CD4-positive, alpha-beta T cell (primary cell): ENCODE data around the gene B4GALT6. TPM values are rescaled to one million over a fixed set of nuclear protein-coding genes. Genes with fewer than 3 reads are reported as not detected.
A peak's percentile ranks its signal among the peaks of the same experiment; 100 is the strongest.

Experiments
- ATAC-seq: fragments of 200-7000 bp; cut with Tn5 transposase; one replicate; pipeline ENCODE4 v1.10.0; 2022; ENCODE audit warnings: mild to moderate bottlenecking; ENCODE audit not compliant: poor library complexity
- CTCF ChIA-PET: fragments of 350-600 bp; sonication (Branson Sonifier 250); formaldehyde crosslinking; loops from one replicate; lab custom pipeline; 2021; ENCODE audit warnings: antibody characterized with exemption, inconsistent platforms; lab: Charles Lee
- POLR2A ChIA-PET: fragments of 350-600 bp; sonication (Branson Sonifier 250); formaldehyde crosslinking; loops from one replicate; lab custom pipeline; 2021; ENCODE audit warnings: antibody characterized with exemption, inconsistent platforms; lab: Charles Lee
- DNase-seq, 14 experiments: peaks; one replicate each; pipeline ENCODE4 v3.0.0-alpha.2; 2013 to 2020; ENCODE audit warnings: mixed read lengths in 2 of 14
- H3K27ac ChIP-seq, 2 donors: one replicate each; pipeline versions ENCODE4 v1.5.1 to v1.7.0; 2013; ENCODE audit warnings: low read length in 2 of 2, low read depth in 1 of 2, mild to moderate bottlenecking in 1 of 2
- H3K27me3 ChIP-seq, 2 experiments: 1 replicate in 1 of 2; 2 replicates in 1 of 2; pipeline versions ENCODE4 v1.6.1 to v1.7.0; 2013; ENCODE audit warnings: low read length in 2 of 2, control low read depth in 1 of 2, mild to moderate bottlenecking in 1 of 2, moderate library complexity in 1 of 2; ENCODE audit not compliant: insufficient read depth in 2 of 2, control insufficient read depth in 1 of 2
- H3K36me3 ChIP-seq: one replicate; pipeline ENCODE4 v1.6.1; 2013; ENCODE audit warnings: low read length, control low read depth; ENCODE audit not compliant: insufficient read depth
- H3K4me1 ChIP-seq: one replicate; pipeline ENCODE4 v1.6.1; 2013; ENCODE audit warnings: low read length, control low read depth; ENCODE audit not compliant: insufficient read depth
- H3K4me3 ChIP-seq: one replicate; pipeline ENCODE4 v1.5.1; 2013; ENCODE audit warnings: mild to moderate bottlenecking, low read length, moderate library complexity
- H3K9me3 ChIP-seq, 2 experiments: 1 replicate in 1 of 2; 2 replicates in 1 of 2; pipeline versions ENCODE4 v1.6.1 to v1.7.0; 2013; ENCODE audit warnings: low read length in 2 of 2, mild to moderate bottlenecking in 2 of 2, control low read depth in 1 of 2, moderate library complexity in 1 of 2; ENCODE audit not compliant: control insufficient read depth in 1 of 2, insufficient read depth in 1 of 2
- H3K27ac Mint-ChIP-seq: one replicate; pipeline ENCODE4 v1.8.0; 2020; ENCODE audit warnings: mixed read lengths
- H3K27me3 Mint-ChIP-seq: one replicate; pipeline ENCODE4 v1.8.0; 2021; ENCODE audit warnings: mixed read lengths
- H3K36me3 Mint-ChIP-seq: one replicate; pipeline ENCODE4 v1.8.0; 2021; ENCODE audit warnings: low read depth, mixed read lengths
- H3K4me1 Mint-ChIP-seq: one replicate; pipeline ENCODE4 v1.8.0; 2021; ENCODE audit warnings: low read depth, mixed read lengths
- H3K4me3 Mint-ChIP-seq: one replicate; pipeline ENCODE4 v1.8.0; 2020; ENCODE audit warnings: mild to moderate bottlenecking, mixed read lengths
- H3K9me3 Mint-ChIP-seq: one replicate; pipeline ENCODE4 v1.8.0; 2020; ENCODE audit warnings: mixed read lengths
- CTCF ChIP-seq: fragments of 200-600 bp; IDR thresholded peaks from one replicate; pipeline ENCODE4 v1.8.0; 2022; ENCODE audit warnings: antibody characterized with exemption, mild to moderate bottlenecking
- intact Hi-C, 2 experiments: fragments of 100-400 bp; cut with DNase I in 1 of 2; cut with micrococcal nuclease in 1 of 2; formaldehyde crosslinking; loops; one replicate each; pipeline versions ENCODE4 v1.15.1 to v1.9.0; 2023 to 2025; cut with DNase I, micrococcal nuclease
- total RNA-seq, 174 experiments: library from RNA in 2 of 174; stranded (reverse) in 2 of 174; gene quantifications; one replicate each; pipeline ENCODE4 v1.2.3 and lab custom pipeline; 2021 to 2026

The B4GALT6 gene
- total RNA-seq, 2 experiments from 2014 or later, result 0.75 TPM; not detected in 1

GRCh38 chr18:31648966-31649429 lies 35.4 kb downstream of the B4GALT6 start:
- intact Hi-C loops, result no loop called here
- Histone ChIP-seq H3K9me3 (no peaks in the 10 kb centered on the region), H3K4me1 (no peaks in the 10 kb centered on the region), H3K27me3 (peaks cover 0 to 8% of the 10 kb centered on the region in 2 experiments), H3K36me3 (no peaks in the 10 kb centered on the region), H3K27ac (no peak overlapping the region), H3K4me3 (no peak overlapping the region)
- Mint-ChIP-seq H3K27me3 (peaks cover 44% of the 10 kb centered on the region), H3K27ac (no peak overlapping the region), H3K9me3 (no peaks in the 10 kb centered on the region), H3K4me3 (no peak overlapping the region), H3K36me3 (no peaks in the 10 kb centered on the region), H3K4me1 (peaks cover 10% of the 10 kb centered on the region)
- CTCF ChIA-PET, result no interaction called here
- no peak for TF ChIP-seq CTCF
- DNase-seq (peak in 2 of 14 experiments; percentile 15 to 31), ATAC-seq (no peak)
- POLR2A ChIA-PET, result no interaction called here

GRCh38 chr18:31648458-31648857 lies 35.9 kb downstream of the B4GALT6 start:
- no peak overlapping the region for H3K4me3 Mint-ChIP-seq
- no peak for TF ChIP-seq CTCF
- H3K4me3 ChIP-seq, result no peak overlapping the region
- ATAC-seq, result no peak
- H3K27ac ChIP-seq, result no peak overlapping the region
- no peak for DNase-seq
- no peaks in the 10 kb centered on the region for H3K9me3 Mint-ChIP-seq
- no peaks in the 10 kb centered on the region for H3K36me3 ChIP-seq
- CTCF ChIA-PET, result no interaction called here
- intact Hi-C loops, result no loop called here
- H3K36me3 Mint-ChIP-seq, result no peaks in the 10 kb centered on the region
- POLR2A ChIA-PET, result no interaction called here
- H3K4me1 ChIP-seq, result no peaks in the 10 kb centered on the region
- no peak overlapping the region for H3K27ac Mint-ChIP-seq
- peaks cover 10% of the 10 kb centered on the region for H3K4me1 Mint-ChIP-seq
- H3K9me3 ChIP-seq, result no peaks in the 10 kb centered on the region
- peaks cover 0 to 8% of the 10 kb centered on the region in 2 experiments for H3K27me3 ChIP-seq
- H3K27me3 Mint-ChIP-seq, result peaks cover 40% of the 10 kb centered on the region

GRCh38 chr18:31647127-31647753 lies 37.1 kb downstream of the B4GALT6 start:
- DNase-seq, result no peak
- peaks cover 32% of the 10 kb centered on the region for H3K27me3 Mint-ChIP-seq
- peaks cover 0 to 2% of the 10 kb centered on the region in 2 experiments for H3K27me3 ChIP-seq
- intact Hi-C loops, result no loop called here
- CTCF ChIA-PET, result no interaction called here
- H3K4me1 ChIP-seq, result no peaks in the 10 kb centered on the region
- no peak for ATAC-seq
- H3K36me3 ChIP-seq, result no peaks in the 10 kb centered on the region
- H3K9me3 ChIP-seq, result no peaks in the 10 kb centered on the region
- H3K4me3 Mint-ChIP-seq, result no peak overlapping the region
- H3K27ac ChIP-seq, result no peak overlapping the region
- peaks cover 10% of the 10 kb centered on the region for H3K4me1 Mint-ChIP-seq
- no peak overlapping the region for H3K4me3 ChIP-seq
- TF ChIP-seq CTCF, result no peak
- no peaks in the 10 kb centered on the region for H3K9me3 Mint-ChIP-seq
- H3K36me3 Mint-ChIP-seq, result no peaks in the 10 kb centered on the region
- H3K27ac Mint-ChIP-seq, result no peak overlapping the region
- POLR2A ChIA-PET, result no interaction called here
